GM21381 (cell line): Measurements from ENCODE around the gene RASGEF1B.

ENCODE experiments used
- ATAC-seq: cut with Tn5 transposase; IDR thresholded peaks from one replicate; pipeline ENCODE4 v1.9.1; 2021; ENCODE audit warnings: mild to moderate bottlenecking, moderate library complexity; ENCODE audit not compliant: unreplicated experiment

The RASGEF1B gene

GRCh38 chr4:81471588-81472280 lies at the start of gene RASGEF1B:
Gene RASGEF1B, minus strand, starts transcription at chr4:81471907. Its CDS starts 12,399 bp downstream, at chr4:81459508.
- peak; percentile 93 for ATAC-seq

- ATAC-seq: no peak
Measured at GRCh38 chr4:81519856-81520255, 48.1 kb upstream of the RASGEF1B start.

GRCh38 chr4:81519427-81519773 lies 47.7 kb upstream of the RASGEF1B start:
- no peak for ATAC-seq

GRCh38 chr4:81518762-81519426 lies 47.2 kb upstream of the RASGEF1B start:
- no peak for ATAC-seq

- ATAC-seq: peak; percentile 84
Measured at GRCh38 chr4:81516241-81516640, 44.5 kb upstream of the RASGEF1B start.

GRCh38 chr4:81512757-81513501 lies 41.2 kb upstream of the RASGEF1B start:
- ATAC-seq: no peak

GRCh38 chr4:81512001-81512756 lies 40.5 kb upstream of the RASGEF1B start:
- no peak for ATAC-seq

- no peak for ATAC-seq
Measured at GRCh38 chr4:81510643-81511178, 39.0 kb upstream of the RASGEF1B start.

GRCh38 chr4:81509822-81510221 lies 38.1 kb upstream of the RASGEF1B start:
- no peak for ATAC-seq

GRCh38 chr4:81509191-81509590 lies 37.5 kb upstream of the RASGEF1B start:
- ATAC-seq: no peak

GRCh38 chr4:81508411-81509185 lies 36.9 kb upstream of the RASGEF1B start:
- no peak for ATAC-seq

- ATAC-seq: no peak
Measured at GRCh38 chr4:81507530-81507929, 35.8 kb upstream of the RASGEF1B start.

- ATAC-seq: peak; percentile 41
Measured at GRCh38 chr4:81506731-81507130, 35.0 kb upstream of the RASGEF1B start.

GRCh38 chr4:81505726-81506125 lies 34.0 kb upstream of the RASGEF1B start:
- no peak for ATAC-seq

- no peak for ATAC-seq
Measured at GRCh38 chr4:81505004-81505598, 33.4 kb upstream of the RASGEF1B start.

- no peak for ATAC-seq
Measured at GRCh38 chr4:81504112-81505003, 32.7 kb upstream of the RASGEF1B start.

- no peak for ATAC-seq
Measured at GRCh38 chr4:81503586-81503985, 31.9 kb upstream of the RASGEF1B start.

GRCh38 chr4:81502564-81502963 lies 30.9 kb upstream of the RASGEF1B start:
- no peak for ATAC-seq

- no peak for ATAC-seq
Measured at GRCh38 chr4:81499840-81500239, 28.1 kb upstream of the RASGEF1B start.
